Measurements from ENCODE around the gene OR10AD1.

- TF ChIP-seq POLR2A (IDR thresholded peaks at IDR 0.05; ENCODE audit: low read length) (no peak), GATA1 (IDR thresholded peaks at IDR 0.05; ENCODE audit: low read depth, low read length) (no peak)
Observed at GRCh38 chr12:48160046-48160445, 43.0 kb downstream of the OR10AD1 start.
